B cell (primary cell): ENCODE measurements around the gene DGKQ. TPM values are rescaled to one million over a fixed set of nuclear protein-coding genes. Genes with fewer than 3 reads are reported as not detected.

Source experiments
- ATAC-seq: fragments of 200-7000 bp; cut with Tn5 transposase; one replicate; pipeline ENCODE4 v1.10.0; 2021; ENCODE audit warnings: low read depth, mild to moderate bottlenecking, moderate number of reproducible peaks, moderate library complexity
- CTCF ChIA-PET: fragments of 350-600 bp; sonication (Branson Sonifier 250); formaldehyde crosslinking; loops from one replicate; lab custom pipeline; 2021; ENCODE audit warnings: antibody characterized with exemption, inconsistent platforms; lab: Charles Lee
- POLR2A ChIA-PET: fragments of 350-600 bp; sonication (Branson Sonifier 250); formaldehyde crosslinking; loops from one replicate; lab custom pipeline; 2021; ENCODE audit warnings: antibody characterized with exemption; lab: Charles Lee
- DNase-seq: peaks from one replicate; pipeline ENCODE4 v3.0.0; 2013
- H2AFZ ChIP-seq: 2 replicates; pipeline ENCODE4 v1.6.1; 2012; ENCODE audit warnings: mild to moderate bottlenecking, low read depth, low read length; ENCODE audit not compliant: insufficient read depth, poor library complexity, severe bottlenecking
- H3K27ac ChIP-seq, 2 donors: 1 replicate in 1 of 2; 2 replicates in 1 of 2; pipeline ENCODE4 v1.5.1; 2012 to 2013; ENCODE audit warnings: low read length in 2 of 2, mild to moderate bottlenecking in 2 of 2, moderate library complexity in 1 of 2
- H3K27me3 ChIP-seq, 4 experiments: fragments of 200-600 bp in 1 of 4; sonication (generic) in 1 of 4; replicated peaks in 1 of 4; 1 replicate in 2 of 4; 2 replicates in 2 of 4; pipeline versions ENCODE4 v1.6.1 to v1.7.0; 2013 to 2016; ENCODE audit warnings: low read length in 3 of 4, mild to moderate bottlenecking in 2 of 4, mixed read lengths in 1 of 4, moderate library complexity in 1 of 4; ENCODE audit not compliant: insufficient read depth in 4 of 4, control insufficient read depth in 3 of 4; ENCODE audit errors: control extremely low read depth in 1 of 4
- H3K36me3 ChIP-seq, 2 experiments: replicated peaks in 1 of 2; 1 replicate in 1 of 2; 2 replicates in 1 of 2; pipeline versions ENCODE4 v1.6.1 to v1.7.1; 2013; ENCODE audit warnings: low read length in 1 of 2; ENCODE audit not compliant: insufficient read depth in 2 of 2, control insufficient read depth in 1 of 2; ENCODE audit errors: control extremely low read depth in 1 of 2, extremely low read depth in 1 of 2
- H3K4me1 ChIP-seq, 2 donors: fragments of 200-600 bp in 1 of 2; sonication (generic) in 1 of 2; 1 replicate in 1 of 2; 2 replicates in 1 of 2; pipeline versions ENCODE4 v1.5.1 to v1.6.1; 2013 to 2017; ENCODE audit warnings: low read length in 2 of 2; ENCODE audit not compliant: control insufficient read depth in 2 of 2, insufficient read depth in 2 of 2
- H3K4me2 ChIP-seq: replicated peaks from 2 replicates; pipeline ENCODE3; 2012; ENCODE audit warnings: mild to moderate bottlenecking, low read depth, low read length; ENCODE audit not compliant: poor library complexity, severe bottlenecking
- H3K4me3 ChIP-seq, 5 experiments: fragments of 200-600 bp in 1 of 5; sonication (generic) in 1 of 5; 1 replicate in 3 of 5; 2 replicates in 2 of 5; pipeline versions ENCODE4 v1.5.1 to v1.7.0; 2011 to 2016; ENCODE audit warnings: low read length in 4 of 5, mild to moderate bottlenecking in 4 of 5, low read depth in 2 of 5, control low read depth in 1 of 5, moderate library complexity in 1 of 5; ENCODE audit not compliant: insufficient read depth in 1 of 5; ENCODE audit errors: control extremely low read depth in 1 of 5, extremely low read depth in 1 of 5
- H3K79me2 ChIP-seq: fragments of 200-600 bp; sonication (generic); one replicate; pipeline ENCODE4 v1.6.0; 2016; ENCODE audit warnings: low read length; ENCODE audit not compliant: control insufficient read depth, insufficient read depth
- H3K9ac ChIP-seq: fragments of 200-600 bp; sonication (generic); 2 replicates; pipeline ENCODE4 v1.6.1; 2017; ENCODE audit warnings: mild to moderate bottlenecking, low read length, moderate library complexity
- H3K9me3 ChIP-seq, 3 donors: one replicate each; pipeline versions ENCODE4 v1.6.1 to v1.7.1; 2013; ENCODE audit warnings: low read length in 2 of 3; ENCODE audit not compliant: control insufficient read depth in 2 of 3, insufficient read depth in 1 of 3; ENCODE audit errors: control extremely low read depth in 1 of 3
- H4K20me1 ChIP-seq: 2 replicates; pipeline ENCODE4 v1.6.0; 2012; ENCODE audit warnings: mild to moderate bottlenecking, low read length; ENCODE audit not compliant: insufficient read depth, control insufficient read depth, poor library complexity, severe bottlenecking
- H3K27ac Mint-ChIP-seq: one replicate; pipeline ENCODE4 v1.8.0; 2021; ENCODE audit warnings: mixed read lengths
- H3K27me3 Mint-ChIP-seq: one replicate; pipeline ENCODE4 v1.8.0; 2021; ENCODE audit warnings: mixed read lengths
- H3K4me1 Mint-ChIP-seq: one replicate; pipeline ENCODE4 v1.8.0; 2021; ENCODE audit warnings: mixed read lengths
- H3K4me3 Mint-ChIP-seq: one replicate; pipeline ENCODE4 v1.8.0; 2021; ENCODE audit warnings: mixed read lengths
- H3K9me3 Mint-ChIP-seq: one replicate; pipeline ENCODE4 v1.8.0; 2022; ENCODE audit warnings: mixed read lengths; ENCODE audit not compliant: insufficient read depth
- CTCF ChIP-seq: fragments of 200-600 bp; IDR thresholded peaks from one replicate; pipeline ENCODE4 v1.8.0; 2022; ENCODE audit warnings: antibody characterized with exemption, mild to moderate bottlenecking
- EZH2 ChIP-seq: IDR thresholded peaks from 2 replicates; pipeline ENCODE4 v1.6.1; 2012; ENCODE audit warnings: borderline replicate concordance, low read depth, mild to moderate bottlenecking, moderate library complexity, low read length; ENCODE audit not compliant: insufficient read depth, poor library complexity, severe bottlenecking
- WGBS: methylation state at CpG from one replicate; pipeline ENCODE4 v1.1.5; 2013; ENCODE audit warnings: missing lambda C conversion rate; ENCODE audit not compliant: insufficient coverage; 5-methylcytosine and 5-hydroxymethylcytosine counted together
- intact Hi-C: fragments of 100-400 bp; cut with micrococcal nuclease; formaldehyde crosslinking; loops from one replicate; pipeline ENCODE4 v1.10.0; 2022
- polyA plus RNA-seq: library from polyadenylated mRNA; depleted of rRNA; stranded (reverse); fragments of >200 nt; gene quantifications from 2 replicates; pipeline ENCODE4 v1.2.3, GENCODE V29; 2012
- total RNA-seq, 2 donors: library from RNA; stranded (reverse); fragments of 120-200 nt in 1 of 2; gene quantifications; 1 replicate in 1 of 2; 2 replicates in 1 of 2; pipeline versions ENCODE4 v1.2.3 to v1.2.4, GENCODE V29; 2013 to 2022

DGKQ gene
- total and polyA plus RNA-seq, 2 donors (not counting 1 experiment from before 2014, with no cell fraction given), result 22.6 to 30.4 TPM

GRCh38 chr4:925171-925570 is 48.2 kb downstream of the DGKQ start:
- Histone ChIP-seq H3K4me2 (no peak overlapping the region), H3K9ac (no peak overlapping the region), H3K4me3 (no peak overlapping the region), H3K27me3 (no peaks in the 10 kb centered on the region), H2AFZ (no peak overlapping the region), H3K27ac (peak overlapping the region; percentile 12 to 93), H3K9me3 (peaks cover 0 to 9% (median 0%) of the 10 kb centered on the region in 3 donors), H3K4me1 (peaks cover 64 to 73% of the 10 kb centered on the region in 2 donors), H3K79me2 (peaks cover 74% of the 10 kb centered on the region), H3K36me3 (peaks cover 0 to 14% of the 10 kb centered on the region in 2 experiments), H4K20me1 (peaks cover 84% of the 10 kb centered on the region)
- 85% methylated on average over 8 of the region's 9 CpGs for WGBS
- no peak overlapping the region for H3K4me3 Mint-ChIP-seq
- no peak for DNase-seq
- peak overlapping the region; percentile 63 for H3K27ac Mint-ChIP-seq
- no peaks in the 10 kb centered on the region for H3K27me3 Mint-ChIP-seq
- intact Hi-C loops, result no loop called here
- ChIA-PET POLR2A (no interaction called here), CTCF (no interaction called here)
- no peaks in the 10 kb centered on the region for H3K9me3 Mint-ChIP-seq
- no peak for ATAC-seq
- peaks cover 69% of the 10 kb centered on the region for H3K4me1 Mint-ChIP-seq
- no peak for TF ChIP-seq EZH2
- no peak for TF ChIP-seq CTCF
